Naive thymus-derived CD4-positive, alpha-beta T cell (primary cell): ENCODE measurements around the gene MRPL21. TPM values are rescaled to one million over a fixed set of nuclear protein-coding genes. Genes with fewer than 3 reads are reported as not detected.

Experiments
- ATAC-seq: fragments of 150-1000 bp; cut with Tn5 transposase; 2 replicates; pipeline ENCODE4 v1.10.0; 2021; ENCODE audit warnings: mild to moderate bottlenecking, moderate library complexity
- CTCF ChIA-PET: fragments of 350-600 bp; sonication (Branson Sonifier 250); formaldehyde crosslinking; loops from one replicate; lab custom pipeline; 2021; ENCODE audit warnings: antibody characterized with exemption; lab: Charles Lee
- POLR2A ChIA-PET: fragments of 350-600 bp; sonication (Branson Sonifier 250); formaldehyde crosslinking; loops from one replicate; lab custom pipeline; 2021; ENCODE audit warnings: antibody characterized with exemption, inconsistent platforms; lab: Charles Lee
- DNase-seq, 9 donors: peaks; one replicate each; pipeline versions ENCODE4 v3.0.0 to v3.0.0-alpha.2; 2020 to 2022; ENCODE audit warnings: mixed read lengths in 1 of 9
- H3K27ac ChIP-seq: one replicate; pipeline ENCODE4 v1.7.0; 2013; ENCODE audit warnings: mild to moderate bottlenecking, low read depth, low read length, moderate library complexity
- H3K27me3 ChIP-seq, 2 donors: one replicate each; pipeline ENCODE4 v1.7.0; 2013; ENCODE audit warnings: low read length in 2 of 2, mild to moderate bottlenecking in 2 of 2, moderate library complexity in 2 of 2; ENCODE audit not compliant: control insufficient read depth in 2 of 2, insufficient read depth in 2 of 2
- H3K36me3 ChIP-seq, 3 experiments: 1 replicate in 2 of 3; 2 replicates in 1 of 3; pipeline ENCODE4 v1.7.0; 2013; ENCODE audit warnings: low read length in 3 of 3, mild to moderate bottlenecking in 3 of 3, moderate library complexity in 1 of 3; ENCODE audit not compliant: insufficient read depth in 3 of 3, control insufficient read depth in 2 of 3
- H3K4me1 ChIP-seq, 2 donors: one replicate each; pipeline ENCODE4 v1.7.0; 2013; ENCODE audit warnings: low read length in 2 of 2, mild to moderate bottlenecking in 2 of 2, moderate library complexity in 1 of 2; ENCODE audit not compliant: control insufficient read depth in 2 of 2, insufficient read depth in 2 of 2
- H3K4me3 ChIP-seq: 2 replicates; pipeline ENCODE4 v1.7.0; 2013; ENCODE audit warnings: mild to moderate bottlenecking, low read length
- H3K9me3 ChIP-seq, 3 experiments: 1 replicate in 2 of 3; 2 replicates in 1 of 3; pipeline ENCODE4 v1.7.0; 2013; ENCODE audit warnings: low read length in 3 of 3; ENCODE audit not compliant: control insufficient read depth in 2 of 3
- H3K27ac Mint-ChIP-seq, 9 donors: one replicate each; pipeline ENCODE4 v1.8.0; 2020 to 2022; ENCODE audit warnings: mixed read lengths in 9 of 9, mild to moderate bottlenecking in 8 of 9, moderate library complexity in 5 of 9, inconsistent platforms in 2 of 9
- H3K27me3 Mint-ChIP-seq, 5 donors: one replicate each; pipeline ENCODE4 v1.8.0; 2021 to 2022; ENCODE audit warnings: mixed read lengths in 5 of 5, mild to moderate bottlenecking in 1 of 5
- H3K36me3 Mint-ChIP-seq, 5 donors: one replicate each; pipeline ENCODE4 v1.8.0; 2020 to 2022; ENCODE audit warnings: mixed read lengths in 5 of 5, mild to moderate bottlenecking in 3 of 5, inconsistent platforms in 1 of 5
- H3K4me1 Mint-ChIP-seq, 7 donors: one replicate each; pipeline ENCODE4 v1.8.0; 2020 to 2022; ENCODE audit warnings: mixed read lengths in 7 of 7, mild to moderate bottlenecking in 3 of 7, inconsistent platforms in 1 of 7
- H3K4me3 Mint-ChIP-seq, 10 donors: one replicate each; pipeline ENCODE4 v1.8.0; 2020 to 2022; ENCODE audit warnings: mild to moderate bottlenecking in 10 of 10, mixed read lengths in 10 of 10, moderate library complexity in 6 of 10, inconsistent platforms in 2 of 10
- H3K9me3 Mint-ChIP-seq, 11 donors: one replicate each; pipeline ENCODE4 v1.8.0; 2020 to 2022; ENCODE audit warnings: mixed read lengths in 11 of 11, mild to moderate bottlenecking in 4 of 11, inconsistent platforms in 1 of 11, moderate library complexity in 1 of 11
- intact Hi-C, 2 donors: fragments of 100-400 bp; cut with micrococcal nuclease; formaldehyde crosslinking; loops; one replicate each; pipeline ENCODE4 v1.15.1; 2023
- polyA plus RNA-seq, 2 donors: library from polyadenylated mRNA; unstranded; fragments of 300-500 nt; fragmentation: Illumina TruSeq; gene quantifications; one replicate each; pipeline ENCODE4 v1.2.3, GENCODE V29; 2021
- total RNA-seq, 6 experiments: library from RNA in 5 of 6; stranded (reverse) in 5 of 6; gene quantifications; 1 replicate in 5 of 6; 2 replicates in 1 of 6; pipeline ENCODE4 v1.2.3 and lab custom pipeline; 2021 to 2026

MRPL21 gene
- total and polyA plus RNA-seq, 7 experiments from 2014 or later, result 29.6 to 133 (median 48.4) TPM

DNA sequence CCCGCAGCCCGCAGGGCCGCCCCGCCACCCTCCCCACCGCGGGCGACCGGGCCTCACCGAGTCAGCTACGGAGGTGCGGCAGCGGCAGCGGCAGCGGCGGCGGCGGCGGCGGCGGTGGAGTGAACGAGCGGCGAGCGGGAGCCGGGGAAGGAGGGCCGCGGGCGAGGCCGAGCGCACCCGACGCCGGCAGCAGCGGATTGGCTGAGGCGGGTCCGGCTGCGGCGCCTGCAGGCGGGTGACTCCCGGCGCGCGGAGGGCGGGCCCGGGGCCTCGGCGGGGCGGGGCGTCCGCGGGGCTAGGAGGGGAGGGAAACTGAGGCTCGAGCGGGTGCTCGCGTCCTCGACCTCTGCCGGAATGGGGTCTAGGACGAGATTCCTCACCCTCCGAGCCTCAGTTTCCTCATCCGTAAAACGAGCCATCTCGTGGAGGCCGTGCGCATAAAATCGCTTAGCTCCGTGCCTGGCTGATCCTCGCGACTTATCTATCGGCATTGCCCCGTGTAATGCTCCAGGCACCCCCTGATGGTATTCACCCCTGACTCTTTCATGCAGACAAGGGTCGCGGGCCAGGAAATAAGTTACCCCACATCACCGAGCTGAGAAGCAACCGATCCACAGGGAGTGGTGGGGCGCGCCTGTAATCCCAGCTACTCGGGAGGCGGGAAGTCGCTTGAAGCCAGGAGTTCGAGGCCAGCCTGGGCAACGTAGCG, 61.8 kb downstream of the MRPL21 start, which contains the start of gene CPT1A:
Gene CPT1A (minus strand): TSS at position 199 of the 709 bp plus-strand sequence. CDS start 26,442 bp downstream, outside the sequence.
- peaks cover 34 to 40% of the 10 kb centered on the region in 2 donors for H3K4me1 ChIP-seq
- POLR2A ChIA-PET, result interaction anchor here (1.8 to 3.9 kb wide), 3 partner anchors 11 to 24 kb away, joined by 5 to 33 read pairs (median 12); no protein-coding TSS in a partner anchor
- peak within 1 kb of the TSS; percentile 81 for H3K4me3 ChIP-seq
- H3K4me1 Mint-ChIP-seq, result peaks cover 16 to 51% (median 41%) of the 10 kb centered on the region in 7 donors
- peak within 1 kb of the TSS; percentile 89 to 99 (median 94) for H3K4me3 Mint-ChIP-seq
- intact Hi-C loops, result loop anchor here (5.0 to 10.0 kb wide), 6 partner anchors 205 to 803 kb away; partner anchors contain the start of genes CCND1 (in 2 of the 2), PPP6R3 (in 1 of the 2) and TPCN2 (in 1 of the 2)
- CTCF ChIA-PET, result interaction anchor here (0.7 to 4.9 kb wide), 4 partner anchors 9 to 258 kb away, joined by 3 to 49 read pairs (median 4); no protein-coding TSS in a partner anchor
- peak within 1 kb of the TSS; percentile 73 for H3K27ac ChIP-seq
- peak; percentile 51 for ATAC-seq
- peak; percentile 46 to 81 (median 53) for DNase-seq
- H3K27ac Mint-ChIP-seq, result peak within 1 kb of the TSS; percentile 76 to 90 (median 87)
- H3K36me3 ChIP-seq, result no peaks in the 10 kb centered on the region
- no peaks in the 10 kb centered on the region for H3K27me3 ChIP-seq
- H3K9me3 Mint-ChIP-seq, result no peaks in the 10 kb centered on the region
- no peaks in the 10 kb centered on the region for H3K36me3 Mint-ChIP-seq
- no peaks in the 10 kb centered on the region for H3K9me3 ChIP-seq
- H3K27me3 Mint-ChIP-seq, result peaks cover 0 to 17% (median 0%) of the 10 kb centered on the region in 5 donors

Other genes with a start within 250 kb of the MRPL21 start
- not detected for gene GAL, start 219.3 kb downstream of the MRPL21 start, total RNA-seq
- gene GAL, start 219.3 kb downstream of the MRPL21 start, polyA plus RNA-seq, result not detected
- gene TESMIN, start 152.3 kb downstream of the MRPL21 start, total RNA-seq, result 1 to 10 TPM; 5.0 to 9.3 (median 6.6) TPM
- 1 to 10 TPM; 5.2 to 6.8 TPM for gene TESMIN, start 152.3 kb downstream of the MRPL21 start, polyA plus RNA-seq
- gene CPT1A, start 61.9 kb downstream of the MRPL21 start, total RNA-seq, result 10 to 100 TPM; 17.2 to 52.7 (median 20.5) TPM
- gene CPT1A, start 61.9 kb downstream of the MRPL21 start, polyA plus RNA-seq, result 1 to 10 TPM; 2.3 to 3.5 TPM
- gene IGHMBP2, start 59 bp upstream of the MRPL21 start, total RNA-seq, result 10 to 100 TPM; 27.5 to 41.4 (median 32.2) TPM
- 10 to 100 TPM in 1 of 2 donors, 1 to 10 TPM in 1; 4.4 to 12.6 TPM for gene IGHMBP2, start 59 bp upstream of the MRPL21 start, polyA plus RNA-seq
- gene MRGPRD, start 77.2 kb upstream of the MRPL21 start, total RNA-seq, result not detected
- under 1 TPM in 1 of 2 donors, not detected in 1; 0.25 TPM for gene MRGPRD, start 77.2 kb upstream of the MRPL21 start, polyA plus RNA-seq
- gene MRGPRF, start 109.4 kb upstream of the MRPL21 start, total RNA-seq, result not detected
- not detected for gene MRGPRF, start 109.4 kb upstream of the MRPL21 start, polyA plus RNA-seq
- 10 to 100 TPM; 11.9 to 29.4 (median 21.3) TPM for gene TPCN2, start 145.1 kb upstream of the MRPL21 start, total RNA-seq
- gene TPCN2, start 145.1 kb upstream of the MRPL21 start, polyA plus RNA-seq, result 1 to 10 TPM; 3.3 to 5.4 TPM